ENCODE results near the gene MCM3AP. TPM values are rescaled to one million over a fixed set of nuclear protein-coding genes. Genes with fewer than 3 reads are reported as not detected.

MCM3AP gene
- total and polyA plus RNA-seq, 9 of the 15 experiments (the other 6 are each of a cell fraction or from before 2014, with no cell fraction given): 6.5 to 179 (median 69.6) TPM

GRCh38 chr21:46245213-46245915, 40.0 kb downstream of the MCM3AP start:
- ChIA-PET CTCF (ENCODE audit: low intra/inter-chr PET ratio) (no interaction called here), POLR2A (interaction anchor here (0.7 to 2.6 kb wide), 5 partner anchors 9 to 24 kb away, joined by 3 to 7 read pairs (median 3); no protein-coding TSS in a partner anchor)
- Histone ChIP-seq H3K79me2 (ENCODE audit: control insufficient read depth, insufficient read depth, low read length) (no peaks in the 10 kb centered on the region; the same call in 1 of the 3 replicates), H3K9me3 (replicated peaks; ENCODE audit: control insufficient read depth, insufficient read depth, low read depth, low read length) (no peaks in the 10 kb centered on the region), H3K4me3 (no peak overlapping the region), H3K36me3 (ENCODE audit: control insufficient read depth, insufficient read depth, low read length) (peaks cover 96% of the 10 kb centered on the region), H2AFZ (ENCODE audit: low read depth, low read length) (no peak overlapping the region), H3K4me2 (ENCODE audit: insufficient read depth, low read length) (no peak overlapping the region), H3K27me3 (ENCODE audit: control insufficient read depth in 2 of 2, insufficient read depth in 2 of 2, low read length in 2 of 2) (no peaks in the 10 kb centered on the region), H3K9ac (ENCODE audit: insufficient read depth in 1 of 2, low read depth in 2 of 2, low read length in 2 of 2) (no peak overlapping the region), H3K27ac (ENCODE audit: extremely low read depth, low read depth, low read length) (no peak overlapping the region), H4K20me1 (replicated peaks; ENCODE audit: control insufficient read depth, insufficient read depth, low read length) (0 out of 2 replicates have a peak, but pooled peaks cover 11% of the 10 kb centered on the region), H3K4me1 (replicated peaks in 1 of 2; ENCODE audit: control insufficient read depth in 2 of 2, insufficient read depth in 2 of 2, low read length in 2 of 2) (peaks cover 7 to 9% of the 10 kb centered on the region in 2 experiments; a peak in 4 of 5 replicates), H3K9me1 (ENCODE audit: control insufficient read depth, insufficient read depth, low read length) (no peaks in the 10 kb centered on the region)
- ATAC-seq (peak; percentile 47), DNase-seq (ENCODE audit: extremely low read depth in 1 of 4, low spot score in 3 of 4) (peak in 1 of 4 experiments; percentile 21), FAIRE-seq (no peak)
- intact Hi-C loops (cut with micrococcal nuclease) (no loop called here), in situ Hi-C loops (cut with MboI) (no loop called here)
- 78% methylated on average over 3 of the region's 3 CpGs for WGBS (ENCODE audit: insufficient coverage, low coverage, missing lambda C conversion rate)
- no TSS peak for BruUV-seq (replicated peaks)
- TF ChIP-seq ZNF121 (CRISPR knock-in tag; conservative IDR thresholded peaks at IDR 0.05): peak; percentile 58; the same call in 1 of the 2 replicates
- TF ChIP-seq RAD21 (CRISPR knock-in tag; conservative IDR thresholded peaks at IDR 0.05 in 1 of 2, IDR thresholded peaks at IDR 0.05 in 1 of 2): no peak
- TF ChIP-seq CTCF (IDR thresholded peaks at IDR 0.05 in 2 of 3, conservative IDR thresholded peaks at IDR 0.05 in 1 of 3; ENCODE audit: insufficient read depth in 2 of 3, low read depth in 1 of 3, low read length in 3 of 3): peak in 1 of 3 experiments; percentile 32; a peak in 2 of 6 replicates

All from K562 (cell line).